Embryonic facial prominence (tissue), 1 donor: Measurements from ENCODE around the gene SFTPD.

Experiments used
- DNase-seq: peaks from one replicate; pipeline ENCODE4 v3.0.0-alpha.2; 2016; ENCODE audit errors: extremely low spot score

The SFTPD gene

DNA sequence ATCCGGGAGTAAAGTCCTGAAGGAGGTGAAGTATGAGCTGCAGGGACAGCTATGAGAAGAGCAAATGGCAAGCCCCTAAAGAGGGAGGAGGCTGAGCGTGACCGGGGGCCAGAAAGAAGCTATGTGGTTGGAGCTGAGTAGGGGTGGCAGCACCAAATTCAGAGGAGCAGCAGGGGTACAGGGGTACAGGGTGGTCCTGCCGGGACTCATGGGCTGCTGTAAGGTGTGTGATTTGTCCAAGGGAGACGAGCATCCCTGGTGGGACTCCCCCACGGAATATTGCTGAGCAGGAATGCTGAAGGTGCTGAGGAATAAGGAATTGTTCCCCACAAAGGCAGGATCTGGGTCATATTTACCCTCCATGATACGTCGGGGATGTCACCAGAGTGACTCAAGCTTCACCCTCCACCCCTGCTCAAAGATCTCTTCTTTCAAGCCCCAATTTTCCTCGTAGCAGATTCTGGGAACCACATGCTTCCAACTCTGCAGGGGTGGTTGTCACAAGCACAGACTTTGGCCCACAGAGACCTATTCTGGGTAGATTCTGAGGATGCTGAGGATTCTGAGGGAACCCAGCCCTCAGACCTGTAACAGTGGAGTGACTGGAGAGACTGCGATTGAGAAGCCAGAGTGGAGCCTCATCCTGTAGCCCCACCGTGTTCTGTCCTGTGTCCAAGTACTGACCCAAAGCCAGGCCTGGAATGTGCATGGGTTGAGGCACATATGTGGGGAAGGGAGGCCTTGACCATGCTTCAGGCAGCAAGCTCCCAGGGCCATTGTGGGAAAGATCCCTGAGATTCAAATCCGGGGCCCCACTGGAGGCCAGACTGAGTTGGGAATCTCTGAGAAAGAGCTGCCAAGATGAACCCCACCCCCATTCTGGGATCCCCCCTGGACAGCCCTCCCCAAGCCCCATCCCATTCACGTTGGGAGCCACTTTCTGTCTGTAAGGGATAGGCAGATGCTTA, 4.2 kb downstream of the SFTPD start:
- no peak for DNase-seq

DNA sequence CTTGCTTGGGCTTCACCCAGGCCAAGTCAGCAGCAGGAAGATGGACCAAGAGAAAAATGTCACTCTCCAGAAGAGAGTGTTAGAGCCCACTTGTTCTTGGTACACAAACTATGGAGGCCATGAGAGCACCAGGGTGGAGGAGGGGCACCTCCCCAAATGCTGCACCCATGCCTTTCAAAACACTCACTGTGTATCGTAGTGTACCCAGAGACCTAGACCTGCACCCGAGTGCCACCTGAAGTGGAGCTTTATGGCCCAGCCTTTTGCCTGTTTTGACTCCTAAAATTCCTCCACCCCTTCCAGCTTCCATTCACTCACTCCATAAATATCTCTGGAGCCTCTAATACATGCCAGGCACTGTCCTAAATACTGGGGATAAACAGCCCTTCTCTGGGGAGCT, 5.0 kb downstream of the SFTPD start:
- DNase-seq: no peak

DNA sequence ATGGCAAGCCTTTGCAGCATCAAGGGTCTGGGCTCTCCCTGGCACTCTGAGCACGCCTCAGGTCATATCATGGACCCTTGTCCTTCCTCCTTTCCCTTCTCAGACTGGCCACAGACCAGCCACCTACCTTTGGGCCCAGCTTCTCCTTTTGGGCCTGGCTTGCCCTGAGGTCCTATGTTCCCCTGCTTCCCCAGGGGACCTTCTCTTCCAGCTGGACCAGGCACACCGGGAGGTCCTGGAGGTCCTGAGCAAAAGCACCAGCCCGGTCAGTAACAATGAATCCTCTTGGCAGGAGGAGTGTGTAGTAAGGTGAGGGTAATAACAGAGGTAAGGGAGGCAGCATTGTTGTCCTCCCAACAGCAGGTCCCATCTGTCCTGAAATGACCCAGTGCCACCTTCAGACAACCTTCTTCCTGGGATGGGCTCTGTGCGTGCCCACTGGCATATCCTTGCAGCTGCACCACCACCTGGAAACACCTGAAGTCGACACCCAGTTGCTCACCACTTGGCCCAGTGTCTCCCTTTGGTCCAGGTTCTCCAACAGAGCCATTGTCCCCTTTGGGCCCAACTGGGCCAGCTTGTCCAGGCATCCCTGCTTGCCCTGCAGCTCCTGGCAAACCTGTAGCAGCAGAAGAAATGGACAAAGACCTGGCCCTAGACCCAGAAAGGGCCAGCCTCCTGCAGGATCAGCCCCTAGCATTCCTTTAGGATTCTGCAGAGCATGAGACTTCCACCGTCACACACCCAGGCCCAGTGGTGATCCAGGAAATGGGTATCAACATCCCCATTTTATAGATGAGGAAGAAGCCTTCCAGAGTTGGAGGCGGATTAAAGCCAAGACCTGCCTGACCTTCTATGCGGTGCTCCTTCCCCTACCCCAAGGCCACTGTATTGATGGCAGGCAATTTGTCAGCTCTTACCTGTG, 6.4 kb downstream of the SFTPD start:
- DNase-seq: no peak

DNA sequence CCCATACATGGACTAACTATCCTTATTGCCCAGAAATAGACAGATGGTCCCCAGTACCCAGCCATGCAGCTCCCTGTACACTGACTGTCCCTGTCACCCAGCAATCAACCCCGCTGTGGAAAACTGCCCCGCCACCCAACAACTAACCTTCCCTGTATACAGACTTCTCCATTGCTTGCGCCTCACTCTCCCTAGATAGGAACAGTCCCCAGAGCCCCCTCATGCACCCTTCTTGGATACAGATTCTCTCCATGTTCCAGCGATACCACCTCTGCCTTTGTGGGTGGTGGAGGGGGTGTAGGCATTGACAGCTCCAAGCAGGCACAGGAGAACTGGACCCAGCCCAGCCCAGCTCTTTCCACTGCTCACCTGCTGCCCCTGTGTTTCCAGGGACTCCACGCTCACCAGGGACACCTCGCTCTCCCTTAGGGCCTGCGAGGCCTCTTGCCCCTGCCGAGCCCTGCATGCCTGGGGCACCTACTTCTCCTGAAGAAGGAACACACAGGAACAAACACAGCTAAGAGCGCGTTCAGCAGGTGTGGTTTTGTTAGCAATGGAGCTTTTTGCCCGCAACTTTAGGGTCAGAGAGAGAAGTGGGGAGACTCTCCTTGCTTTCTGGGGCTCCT, 7.2 kb downstream of the SFTPD start:
- no peak for DNase-seq

DNA sequence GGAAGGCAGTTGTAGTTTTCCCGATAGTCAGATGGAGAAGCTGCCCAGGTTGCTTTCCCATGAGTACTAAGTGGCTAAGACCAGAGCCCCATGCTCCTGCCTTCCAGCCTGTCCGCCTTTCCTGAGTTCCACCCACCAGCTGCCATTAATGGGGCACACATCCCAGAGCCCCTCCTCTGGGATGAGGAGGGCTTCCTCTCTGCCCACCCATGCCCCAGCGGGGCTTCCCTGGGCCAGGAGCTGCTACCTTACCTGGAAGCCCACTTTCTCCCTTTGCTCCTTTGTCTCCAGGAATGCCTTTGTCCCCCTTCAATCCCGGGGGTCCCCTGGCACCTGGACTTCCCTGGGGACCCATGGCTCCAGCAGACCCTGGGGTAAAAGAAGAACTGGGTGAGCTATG, 7.8 kb downstream of the SFTPD start:
- no peak for DNase-seq

DNA sequence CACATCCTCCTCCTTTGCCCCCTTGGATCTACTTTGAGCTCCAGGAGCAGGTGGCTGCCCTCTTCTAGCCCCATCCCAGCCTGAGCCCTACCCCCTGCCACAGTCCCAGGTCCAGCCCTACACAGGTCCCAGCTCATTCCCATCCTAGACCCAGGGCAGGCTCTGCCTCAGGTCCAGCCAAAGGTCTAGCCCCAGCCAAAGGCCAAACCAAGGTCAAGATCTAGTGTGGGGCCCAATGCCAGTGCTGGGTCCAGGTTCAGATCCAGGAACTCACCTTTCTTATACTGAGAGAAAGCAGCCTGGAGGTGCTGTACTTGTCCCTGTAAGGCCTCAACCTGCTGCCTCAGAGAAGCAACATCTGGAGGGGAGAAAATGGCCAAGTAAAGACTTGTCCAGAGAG, 8.5 kb downstream of the SFTPD start:
- DNase-seq: no peak

DNA sequence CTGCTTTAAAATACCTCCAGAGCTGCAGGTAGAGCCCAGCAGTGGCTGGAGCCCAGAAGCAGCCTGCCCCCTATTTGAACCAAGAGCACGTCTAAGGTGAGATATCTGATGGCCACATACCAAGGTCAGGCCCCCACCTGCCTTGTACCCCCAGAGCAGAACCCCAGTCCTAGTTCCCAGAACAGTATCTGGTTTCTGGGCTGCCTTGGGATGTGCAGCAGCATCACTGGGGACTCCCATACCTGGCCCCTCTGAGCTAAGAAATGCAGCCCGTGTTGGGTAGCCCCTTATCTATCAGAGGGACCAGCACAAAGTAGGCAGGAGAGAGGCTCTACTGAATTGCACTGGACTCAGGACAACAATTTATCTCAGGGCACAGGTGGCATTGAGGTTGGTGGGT, 8.9 kb downstream of the SFTPD start:
- DNase-seq: no peak

DNA sequence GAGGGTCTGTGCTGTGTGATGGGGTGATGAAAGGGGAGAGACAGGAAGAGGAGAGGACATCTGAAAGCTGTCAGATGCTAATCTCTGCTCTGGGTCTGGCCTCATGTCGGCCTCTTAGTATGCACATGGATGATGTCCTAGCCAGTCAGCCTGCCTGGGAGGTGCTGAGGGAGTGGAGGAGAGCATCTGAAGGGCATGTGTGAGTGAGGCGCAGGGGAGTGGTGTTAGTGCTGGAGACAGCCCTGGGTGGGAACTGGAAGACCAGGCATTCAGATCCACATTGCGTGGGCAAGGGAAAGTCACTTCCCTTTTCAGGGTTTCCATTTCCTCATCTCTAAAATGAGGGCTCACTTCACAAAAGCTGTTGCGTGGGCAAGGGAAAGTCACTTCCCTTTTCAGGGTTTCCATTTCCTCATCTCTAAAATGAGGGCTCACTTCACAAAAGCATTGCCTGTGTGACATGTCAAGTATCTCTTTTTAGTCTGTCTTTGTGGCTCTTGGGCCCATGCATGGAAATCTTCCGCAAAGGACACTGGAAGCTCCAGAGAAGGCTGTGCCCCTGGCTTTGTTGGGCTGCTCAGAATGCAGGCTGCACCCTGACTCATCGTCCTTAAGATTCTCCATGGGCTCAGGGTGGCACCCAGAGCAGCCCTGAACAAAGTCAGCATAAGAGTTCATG, 10.0 kb downstream of the SFTPD start:
- DNase-seq: no peak

DNA sequence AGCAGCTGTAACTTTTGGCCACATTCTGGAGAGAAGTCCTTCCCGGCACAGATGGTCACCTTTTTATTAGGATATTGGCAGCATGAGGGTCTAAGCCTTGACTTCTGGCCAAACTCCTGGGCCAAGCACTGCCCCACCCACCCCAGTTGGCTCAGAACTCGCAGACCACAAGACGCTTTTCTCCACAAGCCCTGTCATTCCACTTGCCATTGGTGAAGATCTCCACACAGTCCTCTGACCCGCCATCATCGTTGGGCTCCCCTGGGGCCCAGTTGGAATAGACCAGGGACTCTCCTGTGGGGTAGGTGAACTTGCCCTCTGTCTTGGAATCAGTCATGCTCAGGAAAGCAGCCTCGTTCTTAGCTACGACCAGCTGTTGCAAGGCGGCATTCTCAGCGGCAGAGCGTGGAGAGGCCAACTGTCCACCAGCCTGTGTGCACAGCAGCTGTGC, 11.2 kb downstream of the SFTPD start:
- DNase-seq: no peak

DNA sequence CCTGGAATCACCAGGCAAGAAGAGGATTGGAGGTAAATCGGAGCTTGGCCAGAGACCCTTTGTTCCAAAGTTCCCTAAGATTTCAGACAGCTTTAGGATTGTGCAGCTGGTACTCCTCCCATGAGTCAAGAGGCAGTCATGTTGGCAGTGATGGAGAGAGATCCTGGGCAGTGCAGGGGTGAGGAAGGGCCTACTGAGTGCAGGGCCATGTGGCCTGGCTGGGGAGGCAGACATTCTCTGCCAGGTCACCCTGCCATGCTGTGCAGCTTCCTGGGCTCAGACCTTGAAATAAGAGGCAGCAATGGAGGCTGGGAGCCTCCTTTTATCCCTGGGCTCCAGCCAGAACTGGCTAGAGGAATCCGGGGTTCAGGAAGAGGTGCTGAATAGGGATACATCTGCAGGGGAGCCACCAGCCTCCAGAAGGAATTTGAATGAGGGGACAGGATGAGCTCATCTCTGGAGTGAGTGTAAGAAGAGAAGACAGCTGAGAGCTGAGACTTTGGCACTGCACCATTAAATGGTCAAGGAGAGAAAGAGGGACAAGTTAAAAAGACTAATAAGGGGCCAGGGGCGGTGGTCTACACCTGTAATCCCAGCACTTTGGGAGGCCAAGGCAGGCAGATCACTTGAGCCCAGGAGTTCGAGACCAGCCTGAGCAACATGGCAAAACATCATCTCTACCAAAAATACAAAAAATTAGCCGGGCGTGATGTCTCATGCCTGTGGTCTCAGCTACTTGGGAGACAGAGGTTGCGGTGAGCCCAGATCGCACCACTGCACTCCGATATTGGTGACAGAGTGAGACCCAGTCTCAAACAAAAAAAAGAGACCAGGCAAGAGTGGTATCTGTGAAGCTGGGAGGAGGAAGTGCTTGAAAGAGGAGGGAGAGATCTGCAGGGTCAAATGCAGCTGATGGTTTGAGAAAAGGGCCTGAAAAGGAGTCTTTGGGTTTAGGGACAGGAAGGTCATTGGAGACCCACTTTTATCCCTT, 12.0 kb downstream of the SFTPD start:
- DNase-seq: no peak

DNA sequence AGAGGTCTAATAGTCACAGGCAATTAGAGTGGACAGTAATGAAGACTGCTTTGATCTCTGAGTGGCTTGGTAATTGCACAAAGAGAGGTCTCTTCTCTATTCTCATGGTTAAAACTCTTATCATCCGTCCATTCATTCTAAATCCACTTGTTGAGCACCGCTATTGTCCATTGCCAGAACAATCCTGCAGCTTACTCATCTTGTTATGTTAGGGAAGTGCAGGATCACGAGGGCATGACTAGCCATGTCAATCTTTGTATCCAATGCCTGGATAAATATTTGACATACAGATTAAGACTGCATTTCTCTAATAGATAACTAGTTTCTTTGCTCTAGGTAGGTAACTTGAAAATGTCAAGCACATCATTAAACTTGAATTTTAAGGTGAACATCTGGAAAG, 14.9 kb downstream of the SFTPD start:
- DNase-seq: no peak

DNA sequence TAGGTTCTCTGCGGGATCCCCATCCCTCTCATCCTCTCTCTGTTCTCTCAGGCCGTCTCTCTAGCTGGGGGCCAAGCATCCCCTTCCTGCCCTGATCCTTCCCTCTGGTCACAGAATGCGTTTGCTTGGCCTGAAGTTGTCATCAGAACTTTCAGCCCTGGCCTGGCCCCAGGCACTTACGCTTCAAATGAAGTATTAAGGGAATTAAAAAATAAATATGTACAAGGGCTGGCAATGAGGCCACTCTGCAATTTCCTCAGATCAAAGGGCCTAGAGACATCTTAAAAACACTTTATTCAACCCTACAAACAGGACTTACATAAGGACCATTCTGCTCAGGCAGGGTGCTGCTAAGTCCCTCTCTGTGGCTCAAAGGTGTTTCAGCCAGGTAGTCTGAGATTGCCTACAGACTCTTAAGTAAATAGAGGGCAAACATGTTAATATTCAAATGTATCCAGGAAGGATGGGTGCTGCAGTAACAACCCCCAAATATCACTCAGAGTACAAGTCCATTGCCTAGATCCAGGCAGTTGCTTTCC, 16.0 kb downstream of the SFTPD start:
- DNase-seq: no peak

DNA sequence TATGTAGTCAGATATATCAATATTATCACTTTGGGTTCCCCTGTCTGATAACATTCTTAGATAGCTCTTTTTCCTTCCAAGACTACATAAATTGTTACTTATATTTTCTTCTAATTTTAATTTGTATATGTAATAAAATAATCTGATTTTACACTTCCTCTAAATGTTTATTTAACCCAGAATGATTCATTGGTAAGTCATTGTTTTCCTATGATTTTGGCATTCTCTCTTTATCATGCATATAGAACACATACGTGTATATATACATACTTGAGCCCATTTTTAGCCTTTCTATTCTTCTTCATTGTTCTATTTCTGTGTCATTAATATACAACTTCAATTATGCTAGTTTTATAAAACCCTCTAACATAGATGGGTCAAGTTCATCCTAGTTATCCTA, 16.6 kb downstream of the SFTPD start:
- DNase-seq: no peak

DNA sequence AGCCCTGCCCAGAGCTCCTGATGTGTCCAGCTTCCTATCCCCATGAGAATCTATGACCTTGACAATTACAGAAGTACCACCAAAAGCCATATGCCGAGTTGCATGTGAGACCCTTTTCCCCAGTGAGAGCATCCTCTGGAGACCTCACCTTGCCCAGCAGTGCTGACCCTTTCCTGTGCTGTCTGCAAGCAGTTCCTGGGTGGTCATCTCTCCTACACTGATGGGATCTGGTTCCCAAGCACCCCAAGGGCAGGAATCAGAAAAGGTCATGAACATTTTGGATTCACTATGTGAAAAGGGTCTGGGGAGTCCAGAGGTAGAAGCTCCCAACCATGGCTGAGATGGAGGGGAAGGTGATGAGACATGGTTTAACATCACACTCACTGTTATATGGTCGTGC, 18.2 kb downstream of the SFTPD start:
- no peak for DNase-seq

DNA sequence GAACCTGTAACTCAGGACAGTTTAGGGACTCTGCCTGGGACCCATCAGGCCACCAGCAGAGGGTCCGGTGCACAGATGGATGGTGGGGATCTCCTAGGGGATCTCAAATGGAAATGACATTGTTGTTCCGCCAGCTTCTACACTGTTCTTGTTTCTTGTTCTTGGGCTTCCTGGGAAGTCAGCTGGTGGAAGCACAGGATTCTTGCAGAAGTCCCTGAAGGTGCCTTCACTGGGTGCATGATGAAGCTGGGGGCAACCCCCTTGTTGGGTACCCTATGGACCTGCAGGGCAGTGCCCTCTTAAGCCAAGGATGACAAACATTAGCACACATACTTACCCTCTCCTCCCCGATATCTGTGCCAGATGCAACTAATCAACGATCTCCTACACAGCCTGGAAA, 18.6 kb downstream of the SFTPD start:
- DNase-seq: no peak

DNA sequence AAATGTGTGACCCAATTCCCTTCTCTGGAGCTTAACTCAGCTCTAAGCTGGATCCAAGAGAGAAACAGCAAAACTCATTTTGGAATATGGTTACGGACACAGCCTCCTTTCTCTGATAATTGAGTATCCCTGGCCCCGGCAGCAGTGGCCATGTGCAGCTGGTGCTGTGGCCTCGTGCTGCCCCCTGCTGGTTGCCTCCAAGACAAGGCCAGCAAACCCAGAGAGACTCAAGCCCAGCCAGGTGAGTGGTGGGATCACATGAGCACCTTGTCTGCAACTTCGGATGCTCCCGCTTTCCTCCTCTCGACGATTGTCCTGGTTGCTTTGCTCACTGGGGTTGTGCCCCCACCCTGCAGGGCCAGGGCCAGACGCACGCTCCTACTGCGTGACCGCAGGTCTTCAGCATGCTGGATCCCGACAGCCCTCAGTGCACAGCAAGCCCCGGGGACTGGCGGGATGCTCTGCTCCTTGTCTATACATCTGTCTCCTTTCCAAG, 19.4 kb downstream of the SFTPD start:
- DNase-seq: peak; percentile 8

DNA sequence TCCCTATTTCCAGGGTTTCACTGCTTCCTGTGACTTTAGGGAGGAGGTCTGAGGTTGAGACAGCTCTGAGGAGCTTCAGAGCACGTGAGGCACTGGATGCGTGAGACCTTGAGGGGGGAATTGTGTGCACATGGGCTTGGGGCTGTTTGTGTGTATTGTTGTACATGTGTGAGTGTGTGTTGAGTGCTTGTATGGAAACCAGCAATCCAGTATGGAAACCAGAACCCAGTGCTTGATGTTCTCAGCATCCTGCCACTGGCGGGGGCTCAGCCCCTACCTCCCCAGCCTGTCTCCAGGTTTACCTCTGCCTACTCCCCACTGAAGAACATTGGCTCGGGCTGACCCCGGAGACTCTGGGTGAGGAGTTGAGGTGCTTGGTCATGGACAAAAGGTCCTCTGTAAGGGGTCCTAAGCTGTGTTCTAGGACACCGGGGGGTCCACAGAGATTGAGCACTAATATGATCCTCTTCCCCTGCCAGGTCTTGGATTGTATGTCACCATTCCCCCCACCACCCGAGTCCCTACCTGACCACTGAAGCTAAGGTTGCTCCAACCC, 20.8 kb downstream of the SFTPD start:
- no peak for DNase-seq

DNA sequence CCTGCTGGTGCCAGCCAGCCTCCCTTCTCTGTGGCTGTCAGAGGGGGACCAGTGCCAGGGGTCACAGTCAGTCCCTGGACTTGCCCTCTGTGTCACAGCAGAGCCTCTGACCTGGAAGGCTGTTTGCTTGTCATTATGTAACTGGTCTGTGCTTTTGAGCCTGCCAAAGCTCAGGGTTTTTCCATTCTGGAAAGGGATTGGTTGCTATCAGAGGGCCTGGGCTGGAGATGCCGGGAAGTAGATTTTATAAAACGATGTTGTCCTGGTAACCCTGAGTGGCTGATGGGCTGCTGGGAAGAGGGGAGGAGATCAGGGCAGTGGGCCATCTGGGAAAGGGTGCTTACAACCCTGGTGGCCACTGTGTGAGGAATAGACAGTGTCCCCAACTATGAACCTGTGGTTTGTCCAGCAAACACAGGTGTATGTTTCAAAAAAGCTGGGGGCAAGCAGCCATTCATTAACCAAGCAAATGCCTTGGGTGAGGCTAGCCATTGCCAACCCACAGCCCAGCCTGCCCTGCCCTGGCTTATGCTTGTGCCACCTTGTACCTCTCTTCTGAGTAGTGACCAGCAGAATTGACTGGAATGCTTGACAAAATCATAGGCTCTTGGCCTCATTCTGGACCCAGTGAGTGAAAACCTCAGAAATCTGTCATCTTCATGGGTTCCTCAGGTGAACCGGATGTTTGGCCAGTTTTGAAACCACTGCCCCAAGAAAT, 21.6 kb downstream of the SFTPD start:
- no peak for DNase-seq

DNA sequence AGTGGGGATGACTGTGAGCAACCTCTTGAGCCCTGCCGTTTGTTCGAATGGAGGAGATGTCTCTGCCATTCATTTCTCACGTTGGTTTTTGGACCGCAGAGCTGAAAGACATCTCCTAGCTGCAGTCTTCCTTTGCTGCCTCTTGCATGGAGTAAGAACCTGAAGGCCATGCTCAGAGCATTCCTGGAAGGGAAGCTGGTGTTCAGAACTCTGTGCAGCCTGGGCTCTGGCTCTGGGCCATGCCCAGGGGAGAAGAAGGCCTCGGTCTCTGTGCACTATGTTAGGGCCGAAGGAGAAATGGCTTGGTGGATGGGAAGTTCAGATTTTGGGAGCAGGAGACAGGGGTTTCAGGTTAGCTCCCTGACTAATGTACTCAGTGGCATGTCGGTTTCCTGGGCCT, 22.9 kb downstream of the SFTPD start:
- no peak for DNase-seq
